Kidney (tissue), 14 donors: ENCODE data around the gene SLAIN2. TPM values are rescaled to one million over a fixed set of nuclear protein-coding genes. Genes with fewer than 3 reads are reported as not detected.

Source experiments
- DNase-seq, 5 donors: peaks; one replicate each; pipeline ENCODE4 v3.0.0-alpha.2; 2013 to 2020
- FAIRE-seq: peaks from 2 replicates; lab custom pipeline; 2012; peaks lifted over from hg19 to GRCh38; lab: Jason Lieb, UNC
- H3K27ac ChIP-seq, 2 donors: one replicate each; pipeline ENCODE4 v1.7.0; 2013; ENCODE audit warnings: low read depth in 2 of 2, low read length in 2 of 2, inconsistent platforms in 1 of 2
- H3K27me3 ChIP-seq: one replicate; pipeline ENCODE4 v1.7.1; 2013; ENCODE audit warnings: low read length, inconsistent platforms; ENCODE audit not compliant: control insufficient read depth, insufficient read depth
- H3K36me3 ChIP-seq, 3 donors: one replicate each; pipeline versions ENCODE4 v1.7.0 to v1.7.1; 2013; ENCODE audit warnings: low read length in 3 of 3, control low read depth in 1 of 3, inconsistent platforms in 1 of 3; ENCODE audit not compliant: insufficient read depth in 3 of 3, control insufficient read depth in 2 of 3
- H3K4me1 ChIP-seq, 3 donors: one replicate each; pipeline versions ENCODE4 v1.7.0 to v1.7.1; 2013; ENCODE audit warnings: low read length in 3 of 3, inconsistent platforms in 1 of 3, low read depth in 1 of 3; ENCODE audit not compliant: control insufficient read depth in 2 of 3, insufficient read depth in 2 of 3
- H3K4me3 ChIP-seq, 3 donors: one replicate each; pipeline versions ENCODE4 v1.7.0 to v1.8.1; 2013; ENCODE audit warnings: low read length in 3 of 3, control low read depth in 1 of 3, inconsistent platforms in 1 of 3
- H3K9ac ChIP-seq, 3 donors: one replicate each; pipeline versions ENCODE4 v1.7.0 to v1.7.1; 2013; ENCODE audit warnings: low read length in 3 of 3, control low read depth in 1 of 3, inconsistent platforms in 1 of 3
- H3K9me3 ChIP-seq, 3 donors: one replicate each; pipeline versions ENCODE4 v1.7.0 to v1.7.1; 2013; ENCODE audit warnings: low read length in 3 of 3, control low read depth in 1 of 3, inconsistent platforms in 1 of 3; ENCODE audit not compliant: control insufficient read depth in 2 of 3, insufficient read depth in 1 of 3
- intact Hi-C: fragments of 100-400 bp; cut with DNase I; formaldehyde crosslinking; loops from one replicate; pipeline ENCODE4 v1.11.1; 2022
- polyA plus RNA-seq: library from polyadenylated mRNA; stranded (reverse); fragments of 350-450 nt; fragmentation: Illumina TruSeq; extraction: RNeasy Lipid Tissue Mini Kit (QIAGEN cat#74804); gene quantifications from one replicate; pipeline ENCODE4 v1.2.3, GENCODE V29; 2014; ENCODE audit warnings: low read depth, low replicate concordance; ENCODE audit not compliant: insufficient read depth
- total RNA-seq: library from RNA; stranded (reverse); fragmentation: NEBNext Ultra II Directional; extraction: Animal tissue kit (Norgen Biotek cat#: 25700); gene quantifications from one replicate; pipeline ENCODE4 v1.2.1, GENCODE V29; 2021
- TF ChIP-seq, protein P1 (sequence below): IDR thresholded peaks from 3 replicates; pipeline ENCODE4 v1.5.1; 2012; ENCODE audit warnings: mild to moderate bottlenecking, moderate library complexity, borderline replicate concordance; ENCODE audit not compliant: insufficient read depth; ENCODE audit errors: extremely low read depth
- donor health status: control.
- donor health status: control.
- donor health status: control.
- donor health status: control.
- donor health status: control.
- donor health status: DM: yes; HTN: yes; CAD: no.
- donor health status: Normal renal cell carcinoma (clear cell type).

Gene SLAIN2
- total and polyA plus RNA-seq, 2 donors from 2014 or later = 23.6 to 69.1 TPM

DNA sequence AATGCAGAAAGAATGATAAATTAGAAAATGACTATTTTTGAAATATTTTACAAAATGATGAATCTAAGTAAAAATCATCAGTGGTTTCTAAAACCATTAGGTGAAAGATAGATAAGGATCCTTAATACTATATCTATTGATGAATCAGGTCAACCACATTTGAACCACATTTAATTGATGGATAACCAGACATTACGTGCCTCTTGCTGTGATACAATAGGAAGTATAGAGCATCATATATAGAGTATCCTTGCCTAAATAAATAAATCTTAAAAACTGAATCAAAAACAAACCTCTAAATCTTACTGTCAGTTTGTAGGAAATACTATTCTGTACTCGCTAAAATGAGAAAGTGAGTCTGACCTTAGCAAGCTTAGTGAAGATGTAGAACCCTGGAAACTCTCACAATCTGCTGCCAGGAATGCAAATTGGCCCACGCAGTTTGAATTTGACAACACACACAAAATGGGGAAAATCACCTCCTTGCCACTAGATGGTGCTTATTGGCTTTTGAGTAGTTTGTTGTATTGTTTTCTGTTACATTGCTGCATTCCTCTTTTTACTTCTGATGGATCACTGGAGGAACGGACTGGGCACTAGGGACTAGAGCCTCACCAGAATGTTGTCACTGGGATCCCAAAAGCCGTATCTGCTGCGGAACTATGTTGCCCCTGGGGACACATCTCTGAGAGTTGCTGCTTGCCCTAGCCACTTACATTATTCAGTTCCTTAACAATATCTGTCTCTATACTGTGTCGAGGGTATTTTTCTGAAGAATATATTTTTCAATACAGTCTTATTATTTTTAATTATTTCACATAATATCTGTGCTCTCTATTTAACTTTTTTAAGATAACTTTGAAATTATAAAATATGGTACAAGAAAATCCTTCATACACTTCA is 25.4 kb upstream of the SLAIN2 start:
- no peak for FAIRE-seq
- H3K9ac ChIP-seq = no peak overlapping the region
- H3K4me1 ChIP-seq = no peaks in the 10 kb centered on the region
- TF ChIP-seq, protein P1, sequence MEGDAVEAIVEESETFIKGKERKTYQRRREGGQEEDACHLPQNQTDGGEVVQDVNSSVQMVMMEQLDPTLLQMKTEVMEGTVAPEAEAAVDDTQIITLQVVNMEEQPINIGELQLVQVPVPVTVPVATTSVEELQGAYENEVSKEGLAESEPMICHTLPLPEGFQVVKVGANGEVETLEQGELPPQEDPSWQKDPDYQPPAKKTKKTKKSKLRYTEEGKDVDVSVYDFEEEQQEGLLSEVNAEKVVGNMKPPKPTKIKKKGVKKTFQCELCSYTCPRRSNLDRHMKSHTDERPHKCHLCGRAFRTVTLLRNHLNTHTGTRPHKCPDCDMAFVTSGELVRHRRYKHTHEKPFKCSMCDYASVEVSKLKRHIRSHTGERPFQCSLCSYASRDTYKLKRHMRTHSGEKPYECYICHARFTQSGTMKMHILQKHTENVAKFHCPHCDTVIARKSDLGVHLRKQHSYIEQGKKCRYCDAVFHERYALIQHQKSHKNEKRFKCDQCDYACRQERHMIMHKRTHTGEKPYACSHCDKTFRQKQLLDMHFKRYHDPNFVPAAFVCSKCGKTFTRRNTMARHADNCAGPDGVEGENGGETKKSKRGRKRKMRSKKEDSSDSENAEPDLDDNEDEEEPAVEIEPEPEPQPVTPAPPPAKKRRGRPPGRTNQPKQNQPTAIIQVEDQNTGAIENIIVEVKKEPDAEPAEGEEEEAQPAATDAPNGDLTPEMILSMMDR = peak; percentile 51
- H3K9me3 ChIP-seq = no peaks in the 10 kb centered on the region
- intact Hi-C loops = no loop called here
- H3K27me3 ChIP-seq = no peaks in the 10 kb centered on the region
- no peak overlapping the region for H3K27ac ChIP-seq
- H3K4me3 ChIP-seq = no peak overlapping the region
- H3K36me3 ChIP-seq = no peaks in the 10 kb centered on the region
- peak in 1 of 5 donors; percentile 71 for DNase-seq

DNA sequence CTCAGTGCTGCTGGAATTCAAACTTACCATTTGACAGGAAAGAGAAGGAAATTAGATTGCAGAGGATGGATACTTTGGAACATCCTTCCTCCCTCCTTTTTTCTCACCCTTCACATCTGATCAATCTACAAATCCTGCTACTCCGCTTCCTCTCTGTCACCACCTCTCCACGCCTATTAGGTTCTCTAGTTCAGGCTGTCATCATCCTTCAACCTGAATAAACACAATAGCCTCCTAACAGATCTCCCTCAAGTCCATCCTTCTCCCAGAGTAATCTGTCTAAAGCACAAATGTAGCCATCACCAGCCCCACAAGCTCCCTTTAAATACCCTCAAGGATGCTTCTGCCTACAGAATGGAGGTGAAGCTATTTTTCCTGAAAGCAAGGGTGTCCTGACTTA is 20.0 kb upstream of the SLAIN2 start:
- Histone ChIP-seq H3K9me3 (no peaks in the 10 kb centered on the region), H3K4me1 (no peaks in the 10 kb centered on the region), H3K9ac (no peak overlapping the region), H3K4me3 (no peak overlapping the region), H3K27me3 (no peaks in the 10 kb centered on the region), H3K27ac (no peak overlapping the region), H3K36me3 (no peaks in the 10 kb centered on the region)
- DNase-seq = no peak
- TF ChIP-seq, protein P1 = no peak
- intact Hi-C loops = no loop called here
- FAIRE-seq = no peak

- intact Hi-C loops = no loop called here
- Histone ChIP-seq H3K27me3 (no peaks in the 10 kb centered on the region), H3K9ac (no peak overlapping the region), H3K4me3 (no peak overlapping the region), H3K36me3 (no peaks in the 10 kb centered on the region), H3K4me1 (no peaks in the 10 kb centered on the region), H3K9me3 (no peaks in the 10 kb centered on the region), H3K27ac (no peak overlapping the region)
- TF ChIP-seq, protein P1 = no peak
- DNase-seq = no peak
- FAIRE-seq = no peak
Measured at GRCh38 chr4:48322063-48322462, 19.3 kb upstream of the SLAIN2 start.
